Measurements from ENCODE around the gene TBC1D22A. TPM values are rescaled to one million over a fixed set of nuclear protein-coding genes. Genes with fewer than 3 reads are reported as not detected.

Gene TBC1D22A
- total and polyA plus RNA-seq, 10 of the 15 experiments (the other 5 are each of a cell fraction or from before 2014, with no cell fraction given), result 0.63 to 44.7 (median 27.4) TPM

- FAIRE-seq, result no peak
Measured at GRCh38 chr22:47032091-47032943, 269.9 kb downstream of the TBC1D22A start.

More at GRCh38 chr22:47032091-47032943, 269.9 kb downstream of the TBC1D22A start:
- H3K4me1 ChIP-seq (ENCODE audit: control insufficient read depth, insufficient read depth, low read length), result no peaks in the 10 kb centered on the region
- DNase-seq (ENCODE audit: low read depth, low spot score) (no peak), ATAC-seq (no peak)
- H3K9me3 ChIP-seq (replicated peaks; ENCODE audit: control insufficient read depth, insufficient read depth, low read length), result no peaks in the 10 kb centered on the region
- intact Hi-C loops (cut with micrococcal nuclease; ENCODE audit: unreplicated experiment) (no loop called here), in situ Hi-C loops (cut with MboI) (no loop called here)
- no peak overlapping the region for H3K4me3 ChIP-seq
- no TSS peak for BruUV-seq (replicated peaks)
- ChIA-PET SMC1A (ENCODE audit: uncharacterized antibody, unreplicated experiment) (no interaction called here), RAD21 (ENCODE audit: unreplicated experiment) (no interaction called here), POLR2A (no interaction called here), CTCF (no interaction called here)
- no peak overlapping the region for H3K27ac ChIP-seq (ENCODE audit: control insufficient read depth, insufficient read depth)
- no peaks in the 10 kb centered on the region for H4K20me1 ChIP-seq (ENCODE audit: control insufficient read depth, insufficient read depth)
- peaks cover 8% of the 10 kb centered on the region in 2 experiments; a peak in 3 of 4 replicates for H3K36me3 ChIP-seq (ENCODE audit: control insufficient read depth in 2 of 2, insufficient read depth in 2 of 2, low read length in 1 of 2)
- 94% methylated on average over 22 of the region's 22 CpGs for WGBS (ENCODE audit: insufficient coverage, insufficient replicate concordance, low lambda C conversion rate, missing lambda C conversion rate)
- no peak for TF ChIP-seq TCF3 (IDR thresholded peaks at IDR 0.05; ENCODE audit: borderline replicate concordance, insufficient read depth, low read depth, low read length)
- no peak for TF ChIP-seq ZZZ3 (IDR thresholded peaks at IDR 0.05; ENCODE audit: control insufficient read depth, insufficient read length, low read depth)
- no peak for TF ChIP-seq RAD21 (IDR thresholded peaks at IDR 0.05; ENCODE audit: insufficient read depth, low read depth, low read length)
- TF ChIP-seq SIX5 (IDR thresholded peaks at IDR 0.05; ENCODE audit: low read depth, low read length, severe bottlenecking), result no peak
- TF ChIP-seq SMARCA5 (IDR thresholded peaks at IDR 0.05), result no peak
- TF ChIP-seq RFX5 (IDR thresholded peaks at IDR 0.05; ENCODE audit: low read depth, low read length), result no peak
- TF ChIP-seq NR2C1 (IDR thresholded peaks at IDR 0.05), result no peak
- no peak for TF ChIP-seq HCFC1 (IDR thresholded peaks at IDR 0.05; ENCODE audit: low read length)
- TF ChIP-seq CREB1 (IDR thresholded peaks at IDR 0.05; ENCODE audit: low read depth), result no peak
- no peak for TF ChIP-seq ZBTB33 (IDR thresholded peaks at IDR 0.05)
- TF ChIP-seq BACH1 (IDR thresholded peaks at IDR 0.05; ENCODE audit: borderline replicate concordance), result no peak
- no peak for TF ChIP-seq ATF2 (IDR thresholded peaks at IDR 0.05; ENCODE audit: low read length)
- no peak for TF ChIP-seq NFYA (IDR thresholded peaks at IDR 0.05; ENCODE audit: borderline replicate concordance, low read depth, low read length)
- TF ChIP-seq MAX (IDR thresholded peaks at IDR 0.05; ENCODE audit: low read depth, low read length), result no peak
- no peak for TF ChIP-seq PAX8 (IDR thresholded peaks at IDR 0.05)
- TF ChIP-seq PAX5 (IDR thresholded peaks at IDR 0.05; ENCODE audit: borderline replicate concordance, low read depth, low read length), result no peak
- TF ChIP-seq TCF12 (IDR thresholded peaks at IDR 0.05; ENCODE audit: low read depth, low read length), result no peak
- no peak for TF ChIP-seq CHD1 (IDR thresholded peaks at IDR 0.05; ENCODE audit: low read depth, low read length)
- no peak overlapping the region for H3K4me2 ChIP-seq (ENCODE audit: control insufficient read depth, insufficient read depth)
- H2AFZ ChIP-seq (ENCODE audit: control insufficient read depth, low read depth, low read length), result no peak overlapping the region
- H3K27me3 ChIP-seq (replicated peaks in 1 of 2; ENCODE audit: control insufficient read depth in 2 of 2, insufficient read depth in 2 of 2, low read length in 1 of 2), result no peaks in the 10 kb centered on the region
- no peaks in the 10 kb centered on the region for H3K79me2 ChIP-seq (ENCODE audit: control insufficient read depth, insufficient read depth, low read length)
- no peak overlapping the region for H3K9ac ChIP-seq (ENCODE audit: control insufficient read depth, insufficient read depth, low read length)

All from GM12878 (cell line).